Germinal center (tissue), 1 donor: Measurements from ENCODE around the gene ERVMER34-1.
A peak's percentile ranks its signal among the peaks of the same experiment; 100 is the strongest.

ENCODE experiments used
- DNase-seq: peaks from one replicate; pipeline ENCODE4 v3.0.0; 2012; ENCODE audit warnings: mixed read lengths, low spot score

Gene ERVMER34-1, protein sequence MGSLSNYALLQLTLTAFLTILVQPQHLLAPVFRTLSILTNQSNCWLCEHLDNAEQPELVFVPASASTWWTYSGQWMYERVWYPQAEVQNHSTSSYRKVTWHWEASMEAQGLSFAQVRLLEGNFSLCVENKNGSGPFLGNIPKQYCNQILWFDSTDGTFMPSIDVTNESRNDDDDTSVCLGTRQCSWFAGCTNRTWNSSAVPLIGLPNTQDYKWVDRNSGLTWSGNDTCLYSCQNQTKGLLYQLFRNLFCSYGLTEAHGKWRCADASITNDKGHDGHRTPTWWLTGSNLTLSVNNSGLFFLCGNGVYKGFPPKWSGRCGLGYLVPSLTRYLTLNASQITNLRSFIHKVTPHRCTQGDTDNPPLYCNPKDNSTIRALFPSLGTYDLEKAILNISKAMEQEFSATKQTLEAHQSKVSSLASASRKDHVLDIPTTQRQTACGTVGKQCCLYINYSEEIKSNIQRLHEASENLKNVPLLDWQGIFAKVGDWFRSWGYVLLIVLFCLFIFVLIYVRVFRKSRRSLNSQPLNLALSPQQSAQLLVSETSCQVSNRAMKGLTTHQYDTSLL

DNA sequence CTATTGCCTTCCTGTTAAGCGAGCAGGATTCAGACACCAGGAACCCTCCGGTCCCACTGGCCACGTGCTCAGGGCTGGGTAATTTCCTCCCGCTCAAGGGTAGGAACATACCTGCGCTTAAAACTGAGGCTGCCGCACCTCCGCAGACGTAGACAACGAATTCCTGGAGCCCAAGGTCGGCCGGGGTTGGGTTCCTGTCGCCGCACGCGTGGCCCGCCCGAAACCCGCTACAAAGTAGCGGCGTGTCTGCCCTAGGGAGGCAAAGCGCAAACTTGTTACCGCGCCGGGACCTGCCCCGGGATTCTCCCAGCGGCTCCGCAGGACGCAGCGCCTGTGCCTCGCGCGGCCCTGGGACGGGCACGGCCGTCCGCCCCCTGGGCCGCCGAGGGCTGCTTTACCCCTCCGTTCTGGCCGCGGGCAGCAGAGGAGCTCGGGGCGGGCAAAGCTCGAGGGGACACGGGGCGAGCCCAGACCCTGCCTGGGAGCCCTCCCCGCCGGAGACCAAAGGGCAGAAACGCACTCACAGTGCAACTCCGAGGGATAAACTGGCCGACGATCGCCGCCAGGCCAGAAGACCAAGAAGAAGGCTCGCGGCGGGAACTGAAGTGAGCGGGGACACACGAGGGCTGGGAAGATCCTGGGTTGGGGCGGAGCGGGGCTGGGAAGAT lies at the start of gene ERVMER34-1:
Gene ERVMER34-1, minus strand, starts transcription at position 607 of the 668 bp plus-strand sequence. CDS start 5,905 bp downstream, outside the sequence.
- DNase-seq, result peak; percentile 4

DNA sequence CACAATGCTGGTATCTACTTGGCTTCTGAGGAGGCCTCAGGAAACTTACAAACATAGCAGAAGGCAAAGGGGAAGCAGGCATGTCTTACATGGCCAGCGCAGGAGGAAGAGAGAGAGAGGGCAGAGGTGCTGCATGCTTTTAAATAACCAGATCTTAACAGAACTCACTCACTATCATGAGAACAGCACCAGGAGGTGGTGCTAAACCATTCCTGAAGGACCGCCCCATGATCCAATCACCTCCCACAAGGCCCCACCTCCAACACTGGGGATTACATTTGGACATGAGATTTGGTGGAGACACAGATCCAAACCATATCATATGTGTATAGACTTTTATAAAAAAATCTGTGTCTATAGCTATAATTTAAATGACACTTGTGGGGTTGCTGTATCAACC lies 48.6 kb upstream of the ERVMER34-1 start:
- no peak for DNase-seq

DNA sequence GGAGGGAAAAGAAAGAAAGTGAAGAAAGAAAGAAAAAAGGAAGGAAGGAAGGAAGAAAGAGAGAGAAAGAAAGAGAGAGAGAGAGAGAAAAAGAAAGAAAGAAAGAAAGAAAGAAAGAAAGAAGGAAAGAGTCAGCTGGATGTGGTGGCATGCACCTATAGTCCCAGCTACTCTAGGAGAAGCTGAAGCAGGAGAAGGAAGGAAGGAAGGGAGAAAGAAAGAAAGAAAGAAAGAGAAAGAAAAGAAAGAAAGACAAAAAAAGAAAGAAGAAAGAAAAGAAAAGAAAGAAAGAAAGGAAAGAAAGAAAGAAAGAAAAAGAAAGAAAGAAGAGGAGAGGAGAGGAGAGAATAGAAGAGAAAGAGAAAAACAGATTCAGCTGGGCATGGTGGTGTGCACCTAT lies 44.3 kb upstream of the ERVMER34-1 start:
- no peak for DNase-seq

DNA sequence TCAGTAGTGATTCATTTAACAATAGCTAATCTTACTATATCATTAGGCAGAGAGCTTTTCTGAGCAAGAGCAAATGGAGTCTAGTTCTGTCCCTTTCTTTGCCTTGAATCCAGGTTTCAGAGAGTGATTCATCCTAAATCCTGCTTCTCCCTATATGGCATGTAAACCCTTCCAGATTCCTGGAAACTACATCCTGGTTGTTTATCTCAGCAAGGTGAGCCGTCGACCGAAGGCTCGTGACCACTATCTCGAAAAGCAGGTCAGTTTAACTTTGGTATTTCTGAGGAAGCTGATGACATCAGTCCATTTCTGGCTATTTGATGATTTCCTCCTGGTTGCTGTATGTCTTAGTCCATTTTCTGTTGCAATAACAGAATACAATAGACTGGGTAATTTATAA lies 40.7 kb upstream of the ERVMER34-1 start:
- no peak for DNase-seq

DNA sequence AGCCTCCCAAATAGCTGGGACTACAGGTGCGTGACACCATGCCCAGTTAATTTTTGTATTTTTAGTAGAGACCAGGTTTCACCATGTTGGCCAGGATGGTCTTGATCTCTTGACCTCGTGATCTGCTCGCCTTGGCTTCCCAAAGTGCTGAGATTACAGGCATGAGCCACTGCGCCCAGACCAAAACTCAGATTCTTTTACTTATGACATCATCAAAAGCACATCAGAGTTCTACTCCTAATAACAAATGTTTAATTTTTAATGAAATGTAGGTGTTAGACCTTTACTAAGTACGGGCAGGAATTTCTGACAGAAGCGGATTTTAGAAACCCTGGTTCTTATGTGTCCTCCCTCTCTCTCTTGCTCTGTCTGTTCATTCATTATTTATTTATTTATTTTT lies 38.5 kb upstream of the ERVMER34-1 start:
- DNase-seq, result no peak

DNA sequence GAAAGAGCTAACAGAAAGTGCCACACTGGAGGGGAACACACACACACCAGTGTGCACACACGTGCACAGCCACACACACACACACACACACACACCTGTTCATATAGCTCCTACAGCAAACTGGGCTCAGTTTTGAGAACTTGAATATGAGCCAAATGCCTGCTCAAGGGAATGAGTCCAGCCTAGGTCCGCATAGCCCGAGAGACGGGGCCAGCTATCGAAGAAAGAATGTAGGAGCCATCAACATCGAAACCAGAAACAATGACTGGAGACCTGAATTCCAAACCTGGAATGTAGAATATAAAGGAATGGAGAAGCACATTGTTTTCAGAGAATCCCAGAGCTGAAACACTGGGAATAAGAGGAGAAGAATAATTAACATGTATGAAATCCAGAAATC lies 37.6 kb upstream of the ERVMER34-1 start:
- no peak for DNase-seq

DNA sequence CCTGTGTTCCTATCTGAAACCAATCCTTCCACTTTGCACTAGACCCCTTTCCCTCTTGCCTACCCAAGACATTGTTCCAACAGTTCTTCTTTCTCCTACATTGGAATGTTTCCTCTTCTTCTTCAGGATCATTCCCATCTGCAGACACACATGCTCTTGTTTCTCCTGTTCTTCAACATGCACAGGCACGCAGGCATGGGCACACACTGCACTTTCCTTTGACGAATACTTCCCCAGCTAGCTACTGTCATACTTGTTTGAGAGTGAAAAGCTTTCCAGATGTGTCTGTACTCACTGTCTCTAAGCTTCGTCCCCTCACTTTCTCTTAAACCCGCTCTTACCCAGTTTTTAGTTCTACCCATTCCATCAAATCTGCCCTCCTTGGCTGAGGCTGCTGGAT lies 31.8 kb upstream of the ERVMER34-1 start:
- no peak for DNase-seq

DNA sequence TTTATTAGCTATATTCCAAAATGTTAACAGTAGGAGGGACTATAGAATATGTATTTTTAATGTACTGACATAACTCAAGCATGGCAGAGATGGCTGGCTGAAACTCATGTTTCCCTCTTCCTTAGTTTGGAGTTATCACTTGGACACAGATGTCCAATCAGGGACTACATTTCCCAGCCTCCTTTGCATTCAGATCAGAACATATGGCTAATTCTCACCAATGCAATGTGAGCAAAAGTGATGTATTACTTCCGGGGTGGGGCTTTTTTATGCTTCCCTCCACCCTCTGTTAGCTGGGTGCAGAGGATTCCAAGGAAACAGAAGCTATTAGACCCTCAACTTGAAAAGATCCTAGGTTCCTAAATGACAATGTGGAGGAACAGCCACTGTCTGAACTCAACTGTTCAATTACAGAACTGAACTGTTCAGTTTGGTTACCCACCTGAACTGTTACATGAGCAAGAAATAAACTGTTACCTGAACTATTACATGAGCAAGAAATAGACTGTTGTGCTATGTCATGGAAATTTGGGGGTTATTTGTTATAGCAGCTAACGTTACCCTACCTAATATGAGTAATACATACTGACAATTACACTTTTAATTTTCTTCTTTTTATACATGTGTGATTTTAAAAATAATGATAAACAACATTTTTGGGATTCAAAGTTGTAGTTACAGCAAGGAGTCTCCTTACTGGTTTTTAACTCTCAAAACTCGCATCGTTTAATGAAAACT lies 29.6 kb upstream of the ERVMER34-1 start:
- no peak for DNase-seq

DNA sequence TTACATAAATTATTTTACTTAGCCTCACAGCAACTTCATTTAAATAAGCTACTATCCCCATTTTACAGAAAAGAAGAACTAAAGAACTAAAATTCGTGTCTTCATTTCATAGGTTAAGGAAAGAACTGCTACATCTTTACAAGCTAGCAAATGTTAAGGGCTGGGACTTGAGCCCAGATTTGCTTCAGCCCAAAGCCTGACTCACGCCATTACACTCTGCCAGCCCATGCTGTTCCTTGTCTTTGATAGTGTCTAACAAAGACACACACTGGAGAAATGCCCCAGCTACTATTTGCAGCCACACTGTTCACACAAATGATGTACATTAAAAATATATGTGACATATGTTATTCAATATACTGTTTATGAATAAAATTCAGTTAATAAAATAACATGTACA lies 29.0 kb upstream of the ERVMER34-1 start:
- DNase-seq, result no peak

DNA sequence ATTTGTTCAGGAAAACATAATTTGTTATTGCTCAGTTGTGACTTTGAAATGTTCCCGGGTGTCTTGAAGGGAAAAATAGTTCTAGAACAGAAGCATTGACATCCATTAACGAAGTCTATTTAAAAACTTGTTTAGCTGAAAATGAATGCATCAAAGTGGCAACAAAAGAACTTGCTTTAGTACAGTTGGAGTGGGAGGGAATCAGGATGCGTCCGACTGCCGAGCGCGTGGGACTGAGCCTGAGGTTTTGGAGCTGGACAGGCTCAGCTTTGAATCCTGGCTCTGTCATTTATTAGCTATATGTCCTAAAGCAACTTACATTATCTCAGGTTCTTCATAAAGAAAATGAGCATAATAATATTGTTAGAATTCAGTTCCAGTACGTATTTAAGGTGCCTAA lies 9.0 kb upstream of the ERVMER34-1 start:
- DNase-seq, result no peak

DNA sequence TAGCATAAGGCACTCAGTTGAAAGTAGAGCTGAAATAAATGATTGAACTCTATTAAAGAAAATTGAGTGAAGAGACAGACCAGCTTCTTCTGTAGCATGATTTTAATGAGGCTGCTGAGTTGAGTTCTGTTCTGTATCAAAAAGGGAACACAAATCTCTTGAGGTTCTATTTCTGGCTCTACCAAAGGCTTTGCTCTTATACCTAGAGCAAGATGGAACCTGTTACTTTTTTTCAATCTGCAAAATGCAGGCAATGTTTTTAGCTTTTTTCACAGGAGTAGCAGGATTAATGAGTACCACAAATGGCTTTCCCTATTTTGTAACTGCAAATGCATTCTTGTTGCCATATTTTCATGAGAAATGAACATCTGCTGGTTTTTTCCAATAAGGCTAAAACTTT lies 4.2 kb upstream of the ERVMER34-1 start:
- no peak for DNase-seq

DNA sequence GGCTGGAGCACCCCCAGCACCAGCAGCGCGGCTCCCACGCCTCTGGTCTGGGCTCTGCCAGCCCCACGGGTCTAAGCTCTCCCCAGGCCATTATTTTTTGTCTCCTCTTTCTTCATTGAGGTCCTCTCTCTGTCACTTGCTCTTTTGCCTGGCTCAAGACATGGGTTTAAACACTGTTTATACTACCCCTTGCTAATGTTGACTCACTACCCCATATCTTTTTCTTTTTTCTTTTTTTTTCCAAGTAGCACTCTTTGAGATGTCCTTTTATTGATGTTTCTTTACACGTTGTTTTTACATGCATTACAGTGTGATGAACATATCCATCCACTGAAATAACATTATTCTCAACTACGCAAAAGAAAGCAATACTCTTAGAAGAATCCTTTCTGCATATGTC lies 1.7 kb upstream of the ERVMER34-1 start:
- DNase-seq, result no peak

DNA sequence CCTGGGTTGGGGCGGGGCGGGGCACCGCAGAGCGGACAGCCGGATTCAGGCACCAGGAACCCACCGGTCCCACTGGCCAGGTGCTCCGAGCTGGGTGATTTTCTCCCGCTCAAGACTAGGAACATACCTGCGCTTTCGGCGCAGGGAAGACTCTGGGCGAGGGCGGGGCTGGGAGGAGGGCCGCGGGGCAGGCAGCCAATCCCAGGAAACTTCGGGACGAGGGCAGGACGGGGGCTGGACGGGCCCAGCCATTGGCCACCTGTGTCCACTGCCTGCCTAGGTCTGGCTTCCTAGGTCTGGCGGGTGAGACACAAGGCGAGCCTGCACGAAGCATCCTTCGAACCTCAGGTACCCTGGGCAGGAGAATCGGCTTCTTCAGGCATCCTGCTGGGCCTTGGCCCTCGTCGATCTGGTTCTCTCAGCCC lies 274 bp upstream of the ERVMER34-1 start:
- no peak for DNase-seq

DNA sequence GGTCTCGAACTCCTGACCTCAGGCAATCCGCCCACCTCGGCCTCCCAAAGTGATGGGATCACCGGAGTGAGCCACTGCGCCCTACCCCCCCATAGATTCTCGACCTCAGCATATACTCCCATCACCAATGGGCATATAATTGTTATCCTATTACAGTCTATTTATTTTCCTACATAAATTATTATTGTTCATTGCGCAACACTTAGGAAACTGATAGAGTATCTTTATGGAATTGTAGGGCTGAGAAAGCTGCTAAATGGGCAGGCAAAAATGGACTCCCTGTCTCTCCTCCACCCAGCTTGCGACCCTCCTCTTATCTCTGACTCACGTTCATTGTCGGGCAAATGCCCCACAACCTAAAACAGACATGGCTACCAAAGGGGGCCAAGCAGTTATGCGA lies 1.0 kb downstream of the ERVMER34-1 start:
- no peak for DNase-seq

DNA sequence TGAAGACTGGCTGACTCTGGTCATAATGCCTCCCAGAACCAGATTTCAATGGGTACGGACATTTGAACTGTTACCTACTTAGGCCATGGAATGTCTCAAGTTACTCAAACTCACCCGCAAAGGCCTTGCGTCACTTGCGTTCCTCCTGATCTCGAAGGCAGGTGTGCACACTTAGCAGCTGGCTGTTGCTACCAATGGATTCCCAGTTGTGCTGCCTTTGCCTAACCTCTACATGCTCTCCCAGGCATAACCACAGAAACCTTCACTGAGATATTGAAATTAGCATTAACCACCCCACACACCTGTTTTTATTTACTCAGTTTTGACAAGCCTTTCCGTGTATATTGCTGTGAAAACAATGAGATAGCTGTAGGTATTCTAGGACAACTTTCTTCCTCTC lies 2.8 kb downstream of the ERVMER34-1 start:
- no peak for DNase-seq

DNA sequence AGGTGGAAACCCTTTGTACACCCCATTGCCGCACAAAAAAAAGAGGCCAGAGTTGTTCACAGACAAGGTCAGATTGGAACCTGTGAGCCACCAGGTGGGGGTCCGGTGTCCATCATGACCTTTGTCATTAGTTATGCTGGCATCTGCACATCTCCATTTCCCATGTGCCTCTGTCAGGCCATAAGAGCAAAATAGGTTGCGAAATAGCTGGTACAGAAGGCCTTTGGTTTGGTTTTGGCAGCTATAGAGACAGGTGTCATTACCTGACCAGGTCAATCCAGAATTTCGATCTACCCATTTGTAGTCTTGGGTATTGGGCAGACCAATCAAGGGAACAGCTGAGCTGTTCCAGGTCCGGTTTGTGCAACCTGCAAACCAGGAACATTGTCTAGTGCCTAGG lies 6.6 kb downstream of the ERVMER34-1 start:
- DNase-seq, result no peak

DNA sequence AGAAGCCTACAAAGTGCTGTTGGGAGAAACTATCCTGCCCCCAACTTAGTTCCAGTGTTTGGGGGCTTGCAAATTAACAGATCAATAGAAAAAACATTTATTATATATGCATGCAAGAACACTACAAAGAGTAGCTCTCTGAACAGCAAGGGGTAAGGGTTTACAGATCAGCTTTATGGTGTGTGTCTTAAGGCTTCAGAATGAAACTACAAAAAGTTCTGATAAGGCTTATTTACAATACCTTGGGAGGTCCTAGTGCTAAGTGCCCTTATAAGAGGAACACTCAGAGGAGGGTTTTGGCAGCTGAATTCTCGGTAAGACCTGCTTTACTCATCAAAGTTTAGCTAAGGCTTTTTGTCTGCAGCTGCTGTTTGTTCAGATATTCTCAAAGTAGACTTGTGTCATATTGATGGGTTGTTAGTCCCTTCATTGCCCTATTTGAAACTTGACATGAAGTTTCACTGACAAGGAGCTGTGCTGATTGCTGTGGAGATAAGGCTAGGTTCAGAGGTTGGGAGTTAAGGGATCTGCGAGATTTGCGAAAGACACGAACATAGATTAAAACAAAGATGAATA lies 7.7 kb downstream of the ERVMER34-1 start:
- no peak for DNase-seq

DNA sequence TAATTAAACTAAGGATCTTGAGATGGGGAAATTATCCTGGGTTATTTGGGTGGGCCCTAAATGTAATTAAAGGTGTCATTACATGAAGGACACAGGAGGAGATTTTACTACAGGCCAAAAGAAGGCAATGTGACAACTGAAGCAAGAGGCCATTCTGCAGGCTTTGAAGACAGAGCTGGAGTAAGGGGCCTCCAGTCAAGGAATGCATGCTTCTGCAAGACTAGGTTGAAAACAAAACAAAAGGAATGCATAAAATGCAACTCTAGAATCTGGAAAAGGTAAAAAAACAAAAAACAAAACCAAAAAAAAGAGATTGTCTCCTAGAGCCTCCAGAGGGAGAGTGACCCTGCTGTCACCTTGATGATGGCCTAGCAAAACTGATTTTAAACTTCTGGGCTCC lies 21.6 kb downstream of the ERVMER34-1 start:
- no peak for DNase-seq

DNA sequence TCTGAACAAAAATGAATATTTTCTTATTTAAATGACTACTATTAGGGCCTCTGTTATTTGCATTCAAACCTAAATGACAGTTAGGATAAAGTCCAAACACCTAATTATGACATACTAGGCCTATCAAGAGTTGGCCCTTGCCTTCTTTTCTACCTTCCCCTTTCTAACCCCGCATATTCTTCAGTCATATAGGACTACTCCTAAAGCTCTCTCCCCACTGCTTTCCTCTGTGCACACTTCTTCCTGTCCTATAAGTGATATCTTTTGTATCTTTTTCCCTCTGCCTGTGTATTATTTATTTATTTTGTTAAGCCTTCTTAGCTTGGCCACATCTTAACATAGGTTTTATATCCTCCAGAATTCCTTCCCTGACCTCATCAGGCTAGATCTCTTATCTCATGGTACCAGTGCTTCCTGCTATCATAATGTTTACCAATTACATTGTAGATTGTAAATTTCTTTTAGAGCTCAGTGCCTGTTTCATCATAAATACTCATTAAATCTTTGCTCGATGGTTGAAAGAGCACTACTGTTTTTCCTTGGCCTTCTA lies 22.5 kb downstream of the ERVMER34-1 start:
- DNase-seq, result no peak

DNA sequence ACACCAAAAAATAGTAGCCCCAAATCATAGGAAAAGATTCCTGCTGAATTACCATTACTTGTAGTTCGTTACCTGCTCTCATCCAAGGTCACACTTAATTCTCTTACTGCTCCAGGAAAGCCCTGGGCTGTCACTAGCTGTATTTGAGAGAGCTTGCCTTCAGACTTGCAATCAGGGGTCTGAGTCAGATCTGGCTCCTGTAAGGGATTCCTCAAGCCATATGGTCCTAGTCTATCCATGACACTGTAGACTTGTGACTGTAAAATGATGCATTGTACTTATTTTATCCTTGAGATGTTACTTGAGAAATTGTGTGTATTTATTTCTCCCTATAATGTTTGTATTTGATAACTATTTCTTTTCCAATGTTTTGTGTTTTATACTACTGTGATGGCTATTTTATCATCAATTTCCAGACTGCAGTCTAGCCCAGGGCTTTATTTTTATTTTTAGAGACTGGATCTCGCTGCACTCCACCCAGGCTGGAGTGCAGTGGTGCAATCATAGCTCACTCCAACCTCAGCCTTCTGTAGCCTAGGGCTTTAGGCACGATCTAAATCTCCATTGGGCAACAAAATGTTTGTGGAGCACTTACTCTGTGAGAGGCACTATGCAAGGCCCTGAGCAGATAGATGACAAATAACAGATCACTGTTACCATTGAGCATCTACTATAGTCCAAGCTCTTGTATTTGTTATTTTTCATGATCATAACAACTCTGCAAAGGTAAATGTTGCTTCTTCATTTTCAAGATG lies 24.2 kb downstream of the ERVMER34-1 start:
- no peak for DNase-seq
